Measurements from ENCODE around the gene HAUS7.

HAUS7 gene

DNA sequence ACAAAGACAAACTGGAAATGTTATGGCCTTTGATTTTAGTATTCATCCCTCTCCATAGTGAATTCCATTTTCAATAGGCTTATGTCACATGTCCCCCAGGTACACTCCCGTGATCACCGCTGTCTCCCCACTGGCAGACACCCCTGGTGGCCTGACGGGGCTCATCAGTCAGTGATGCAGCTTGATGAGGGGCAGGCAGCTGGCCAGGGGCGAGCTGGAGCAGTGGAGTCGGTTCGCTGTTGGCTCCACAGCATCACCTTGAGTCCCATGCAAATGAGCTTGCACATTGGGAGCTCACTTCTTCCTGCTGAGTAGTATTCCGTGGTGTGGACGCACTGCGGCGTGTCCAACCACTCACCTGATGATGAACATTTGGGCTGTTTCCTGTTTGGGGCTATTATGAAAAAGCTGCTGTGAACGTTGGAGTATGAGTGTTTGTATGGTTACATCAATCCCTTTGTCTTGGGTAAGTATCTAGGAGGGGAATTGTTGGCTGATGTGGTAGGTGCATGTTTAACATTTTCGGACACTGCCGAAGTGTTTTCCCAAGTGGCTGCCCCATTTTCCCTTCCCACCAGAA, 29.7 kb downstream of the HAUS7 start:
- Histone ChIP-seq H3K27ac (no peak overlapping the region), H3K4me3 (no peak overlapping the region), H3K36me3 (ENCODE audit: insufficient read depth, low read length) (no peaks in the 10 kb centered on the region), H3K9ac (ENCODE audit: insufficient read length) (no peak overlapping the region), H3K9me3 (ENCODE audit: low read depth, low read length) (no peaks in the 10 kb centered on the region)
- no peak for DNase-seq (ENCODE audit: low read depth, low spot score)
- TF ChIP-seq POLR2AphosphoS5 (IDR thresholded peaks at IDR 0.05; ENCODE audit: borderline replicate concordance, low read depth, low read length) (no peak), FOXP2 (optimal IDR thresholded peaks at IDR 0.05; ENCODE audit: control extremely low read depth, extremely low read length, insufficient read depth) (no peak)

DNA sequence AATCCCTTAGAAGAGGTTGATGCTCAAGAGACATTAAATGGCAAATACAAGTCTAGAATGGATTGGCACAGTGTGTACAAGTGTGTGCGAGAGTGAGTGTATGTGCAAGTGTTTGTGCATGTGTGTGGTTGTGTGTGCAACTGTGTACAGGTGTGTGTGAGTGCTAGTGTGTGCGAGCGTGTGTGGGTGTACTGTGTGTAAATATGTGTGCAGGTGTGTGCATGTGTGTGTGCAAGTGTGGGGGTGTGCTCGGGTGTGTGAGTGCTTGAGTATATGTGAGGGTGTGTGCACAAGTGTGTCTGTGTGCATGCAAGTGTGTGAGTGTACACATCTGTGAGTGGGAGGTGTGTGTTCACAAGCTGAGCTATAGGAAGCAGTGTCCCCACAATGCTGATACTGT, 30.4 kb downstream of the HAUS7 start:
- Histone ChIP-seq H3K4me3 (no peak overlapping the region), H3K9ac (ENCODE audit: insufficient read length) (no peak overlapping the region), H3K27ac (no peak overlapping the region), H3K36me3 (ENCODE audit: insufficient read depth, low read length) (no peaks in the 10 kb centered on the region), H3K9me3 (ENCODE audit: low read depth, low read length) (no peaks in the 10 kb centered on the region)
- DNase-seq (ENCODE audit: low read depth, low spot score): no peak
- TF ChIP-seq FOXP2 (optimal IDR thresholded peaks at IDR 0.05; ENCODE audit: control extremely low read depth, extremely low read length, insufficient read depth) (no peak), EZH2 (IDR thresholded peaks at IDR 0.05) (no peak), POLR2AphosphoS5 (IDR thresholded peaks at IDR 0.05; ENCODE audit: borderline replicate concordance, low read depth, low read length) (no peak)

DNA sequence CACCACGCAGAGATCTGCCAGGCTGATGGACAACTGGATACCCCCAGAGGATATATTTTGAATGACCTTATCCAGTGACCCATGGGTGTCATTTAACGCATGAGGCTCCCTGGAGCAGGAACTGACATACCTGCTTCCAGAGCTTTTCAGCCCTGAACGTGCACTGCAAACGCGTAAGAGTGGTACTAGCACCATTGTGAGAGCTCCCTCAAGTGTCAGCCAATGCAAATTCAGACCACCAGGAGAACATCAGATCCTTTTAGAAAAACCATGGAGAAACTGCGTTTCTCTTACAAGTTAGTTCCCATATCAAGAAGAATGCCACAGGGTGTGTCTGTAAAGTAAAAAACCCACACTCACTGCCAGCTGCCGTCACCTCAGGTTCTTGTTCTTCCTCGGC, 31.8 kb downstream of the HAUS7 start:
- H3K9me3 ChIP-seq (ENCODE audit: low read depth, low read length): no peaks in the 10 kb centered on the region
- no peaks in the 10 kb centered on the region for H3K36me3 ChIP-seq (ENCODE audit: insufficient read depth, low read length)
- H3K9ac ChIP-seq (ENCODE audit: insufficient read length): no peak overlapping the region
- TF ChIP-seq EZH2 (IDR thresholded peaks at IDR 0.05) (no peak), POLR2AphosphoS5 (IDR thresholded peaks at IDR 0.05; ENCODE audit: borderline replicate concordance, low read depth, low read length) (no peak), FOXP2 (optimal IDR thresholded peaks at IDR 0.05; ENCODE audit: control extremely low read depth, extremely low read length, insufficient read depth) (no peak)
- H3K4me3 ChIP-seq: no peak overlapping the region
- DNase-seq (ENCODE audit: low read depth, low spot score): no peak
- no peak overlapping the region for H3K27ac ChIP-seq

DNA sequence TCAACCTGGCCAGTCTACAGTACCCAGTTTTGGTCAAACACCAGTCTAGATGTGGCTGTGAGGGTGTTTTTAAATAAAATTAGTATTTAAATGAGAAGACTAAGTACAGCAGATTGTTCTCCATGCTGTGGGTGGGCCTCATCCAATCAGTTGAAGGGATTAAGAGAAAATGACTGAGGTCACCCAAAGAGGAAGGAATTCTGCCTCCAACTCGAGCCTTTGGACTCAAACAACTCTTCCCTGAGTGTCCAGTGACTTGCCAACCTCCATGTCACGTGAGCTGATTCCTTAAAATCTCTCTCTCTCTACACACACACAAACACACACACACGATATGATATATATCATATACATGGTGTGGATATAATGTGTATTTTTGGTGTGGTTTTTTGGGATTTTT, 34.5 kb downstream of the HAUS7 start:
- Histone ChIP-seq H3K9ac (ENCODE audit: insufficient read length) (no peak overlapping the region), H3K9me3 (ENCODE audit: low read depth, low read length) (no peaks in the 10 kb centered on the region), H3K4me3 (no peak overlapping the region), H3K27ac (no peak overlapping the region), H3K36me3 (ENCODE audit: insufficient read depth, low read length) (no peaks in the 10 kb centered on the region)
- TF ChIP-seq EZH2 (IDR thresholded peaks at IDR 0.05): no peak
- TF ChIP-seq POLR2AphosphoS5 (IDR thresholded peaks at IDR 0.05; ENCODE audit: borderline replicate concordance, low read depth, low read length): no peak
- no peak for TF ChIP-seq FOXP2 (optimal IDR thresholded peaks at IDR 0.05; ENCODE audit: control extremely low read depth, extremely low read length, insufficient read depth)
- DNase-seq (ENCODE audit: low read depth, low spot score): no peak

DNA sequence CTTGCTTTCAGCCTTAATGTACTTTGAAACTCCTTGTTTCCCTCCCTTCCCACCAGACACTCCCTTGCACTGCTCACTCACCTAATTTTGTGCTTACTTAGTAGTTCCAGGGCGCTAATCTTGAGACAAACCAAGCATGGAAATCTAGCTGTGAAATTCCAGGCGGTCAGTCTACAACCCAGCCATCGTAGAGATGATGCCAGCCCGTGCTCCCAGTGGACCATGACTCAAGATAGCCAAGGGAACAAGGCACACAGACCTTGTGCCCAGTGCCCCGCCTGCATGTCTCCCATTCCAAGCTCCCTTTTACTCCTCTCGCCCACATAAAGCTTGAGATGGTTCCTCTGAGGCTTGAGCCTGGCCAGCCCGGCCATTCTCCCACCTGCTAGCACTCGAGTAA, 35.6 kb downstream of the HAUS7 start:
- Histone ChIP-seq H3K36me3 (ENCODE audit: insufficient read depth, low read length) (no peaks in the 10 kb centered on the region), H3K9me3 (ENCODE audit: low read depth, low read length) (no peaks in the 10 kb centered on the region), H3K9ac (ENCODE audit: insufficient read length) (no peak overlapping the region), H3K4me3 (no peak overlapping the region), H3K27ac (no peak overlapping the region)
- TF ChIP-seq EZH2 (IDR thresholded peaks at IDR 0.05) (no peak), POLR2AphosphoS5 (IDR thresholded peaks at IDR 0.05; ENCODE audit: borderline replicate concordance, low read depth, low read length) (no peak), FOXP2 (optimal IDR thresholded peaks at IDR 0.05; ENCODE audit: control extremely low read depth, extremely low read length, insufficient read depth) (no peak)
- DNase-seq (ENCODE audit: low read depth, low spot score): no peak

DNA sequence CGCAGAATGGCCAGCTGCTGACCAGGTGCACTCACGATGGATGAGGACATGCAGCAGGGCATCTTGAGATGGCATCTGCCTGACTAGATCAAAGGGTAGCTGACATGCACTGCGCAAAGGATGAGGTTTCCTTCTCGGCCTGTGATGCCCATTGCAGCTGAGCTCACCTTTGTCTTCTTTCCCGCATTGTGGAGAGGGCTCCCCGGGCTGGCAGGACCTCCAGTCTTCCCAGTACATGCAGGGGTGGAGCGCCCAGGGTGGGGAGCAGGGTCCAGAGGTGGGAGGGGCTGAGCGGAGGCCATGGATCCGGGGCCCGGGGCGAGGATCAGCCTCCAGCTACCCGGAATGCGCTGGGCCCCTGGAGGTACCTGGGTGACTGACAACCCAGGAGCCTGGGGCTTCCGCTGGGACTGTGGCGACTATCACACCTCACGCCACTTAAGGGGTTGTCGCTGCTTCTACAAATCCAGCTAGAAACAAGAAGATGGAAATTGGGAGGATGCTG, 36.5 kb downstream of the HAUS7 start:
- Histone ChIP-seq H3K36me3 (ENCODE audit: insufficient read depth, low read length) (no peaks in the 10 kb centered on the region), H3K27ac (no peak overlapping the region), H3K4me3 (no peak overlapping the region), H3K9me3 (ENCODE audit: low read depth, low read length) (no peaks in the 10 kb centered on the region), H3K9ac (ENCODE audit: insufficient read length) (no peak overlapping the region)
- no peak for DNase-seq (ENCODE audit: low read depth, low spot score)
- TF ChIP-seq FOXP2 (optimal IDR thresholded peaks at IDR 0.05; ENCODE audit: control extremely low read depth, extremely low read length, insufficient read depth): no peak
- TF ChIP-seq POLR2AphosphoS5 (IDR thresholded peaks at IDR 0.05; ENCODE audit: borderline replicate concordance, low read depth, low read length): no peak
- no peak for TF ChIP-seq EZH2 (IDR thresholded peaks at IDR 0.05)

DNA sequence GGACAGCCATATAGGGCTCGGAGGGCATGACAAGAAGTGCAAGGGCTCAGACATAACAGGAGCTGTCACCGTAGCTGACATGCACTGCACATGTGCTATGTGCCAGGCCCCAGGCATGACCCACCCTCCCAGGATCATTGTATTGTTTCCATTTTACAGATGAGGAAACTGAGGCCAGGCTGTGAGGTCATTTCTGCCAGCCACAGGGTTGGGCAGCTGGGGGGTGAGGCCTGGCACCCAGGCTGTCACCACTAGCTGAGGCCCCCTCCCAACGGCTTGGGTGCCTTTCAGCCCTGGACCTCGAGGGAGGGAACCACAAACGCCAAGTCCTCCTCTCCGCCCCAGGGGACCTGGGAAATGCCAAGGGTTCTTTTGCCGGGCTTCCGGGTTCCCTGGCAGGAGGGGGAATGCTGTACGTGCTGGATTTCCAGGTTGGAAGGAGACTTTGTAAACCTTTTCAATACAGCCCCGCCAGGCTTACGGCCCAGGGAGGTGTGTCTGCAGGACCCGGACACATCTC, 37.2 kb downstream of the HAUS7 start:
- no peak for DNase-seq (ENCODE audit: low read depth, low spot score)
- Histone ChIP-seq H3K27ac (no peak overlapping the region), H3K4me3 (no peak overlapping the region), H3K9ac (ENCODE audit: insufficient read length) (no peak overlapping the region), H3K36me3 (ENCODE audit: insufficient read depth, low read length) (no peaks in the 10 kb centered on the region), H3K9me3 (ENCODE audit: low read depth, low read length) (no peaks in the 10 kb centered on the region)
- TF ChIP-seq FOXP2 (optimal IDR thresholded peaks at IDR 0.05; ENCODE audit: control extremely low read depth, extremely low read length, insufficient read depth): no peak
- no peak for TF ChIP-seq EZH2 (IDR thresholded peaks at IDR 0.05)
- no peak for TF ChIP-seq POLR2AphosphoS5 (IDR thresholded peaks at IDR 0.05; ENCODE audit: borderline replicate concordance, low read depth, low read length)

DNA sequence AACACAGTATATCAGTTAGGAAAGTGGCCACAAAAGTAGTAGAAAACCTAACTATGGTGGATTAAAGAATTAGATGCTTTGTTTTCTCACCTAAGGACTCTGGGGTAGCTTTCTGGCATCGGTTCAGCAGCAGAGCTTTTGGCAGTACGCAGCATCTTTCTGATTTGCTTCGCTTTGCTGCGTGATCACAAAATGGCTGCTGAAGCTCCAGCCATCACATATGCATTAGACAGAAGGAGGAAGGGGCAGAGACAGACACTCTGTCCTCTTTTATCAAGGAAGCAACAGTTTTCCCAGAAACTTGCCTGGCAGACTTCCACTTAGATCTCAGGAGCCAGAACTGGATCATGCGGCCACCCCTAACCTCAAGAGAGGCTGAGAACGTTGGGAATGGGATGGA, 39.6 kb downstream of the HAUS7 start:
- H3K9ac ChIP-seq (ENCODE audit: insufficient read length): no peak overlapping the region
- H3K27ac ChIP-seq: no peak overlapping the region
- no peak for TF ChIP-seq EZH2 (IDR thresholded peaks at IDR 0.05)
- no peak for TF ChIP-seq POLR2AphosphoS5 (IDR thresholded peaks at IDR 0.05; ENCODE audit: borderline replicate concordance, low read depth, low read length)
- no peak for TF ChIP-seq FOXP2 (optimal IDR thresholded peaks at IDR 0.05; ENCODE audit: control extremely low read depth, extremely low read length, insufficient read depth)
- H3K36me3 ChIP-seq (ENCODE audit: insufficient read depth, low read length): no peaks in the 10 kb centered on the region
- H3K9me3 ChIP-seq (ENCODE audit: low read depth, low read length): no peaks in the 10 kb centered on the region
- no peak for DNase-seq (ENCODE audit: low read depth, low spot score)
- no peak overlapping the region for H3K4me3 ChIP-seq

DNA sequence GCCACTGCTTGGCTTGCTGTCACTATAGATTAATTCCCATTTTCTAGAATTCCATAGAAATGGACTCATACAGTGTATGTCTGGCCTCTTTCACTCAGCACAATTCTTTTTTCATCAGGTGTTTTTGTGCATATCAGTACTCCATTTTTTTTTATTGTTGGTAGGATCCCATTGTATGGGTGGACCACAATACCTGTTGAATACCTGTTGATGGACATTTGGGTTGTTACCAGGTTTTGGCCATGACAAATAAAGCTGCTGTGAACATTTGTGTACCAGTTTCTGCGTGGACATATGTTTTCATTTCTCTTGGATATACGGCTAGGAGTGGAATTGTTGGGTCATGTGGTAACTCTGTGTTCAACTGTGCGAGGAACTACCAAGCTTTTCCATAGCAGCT, 44.2 kb downstream of the HAUS7 start:
- no peaks in the 10 kb centered on the region for H3K36me3 ChIP-seq (ENCODE audit: insufficient read depth, low read length)
- no peak for DNase-seq (ENCODE audit: low read depth, low spot score)
- no peak overlapping the region for H3K9ac ChIP-seq (ENCODE audit: insufficient read length)
- no peak overlapping the region for H3K4me3 ChIP-seq
- no peak for TF ChIP-seq POLR2AphosphoS5 (IDR thresholded peaks at IDR 0.05; ENCODE audit: borderline replicate concordance, low read depth, low read length)
- TF ChIP-seq FOXP2 (optimal IDR thresholded peaks at IDR 0.05; ENCODE audit: control extremely low read depth, extremely low read length, insufficient read depth): no peak
- TF ChIP-seq EZH2 (IDR thresholded peaks at IDR 0.05): no peak
- no peaks in the 10 kb centered on the region for H3K9me3 ChIP-seq (ENCODE audit: low read depth, low read length)
- no peak overlapping the region for H3K27ac ChIP-seq

Measured in SK-N-MC (cell line).